H9 (cell line): ENCODE data around the gene SLX4IP. TPM values are rescaled to one million over a fixed set of nuclear protein-coding genes. Genes with fewer than 3 reads are reported as not detected.

Source experiments
- DNase-seq: peaks from one replicate; pipeline ENCODE4 v3.0.0-alpha.2; 2017
- H2AFZ ChIP-seq: one replicate; pipeline ENCODE4 v1.6.1; 2013; ENCODE audit warnings: mild to moderate bottlenecking, low read length, control low read depth, moderate library complexity
- H2AK5ac ChIP-seq: 2 replicates; pipeline ENCODE4 v1.6.1; 2013; ENCODE audit warnings: low read length, control low read depth, mixed read lengths; ENCODE audit not compliant: insufficient read length
- H2BK120ac ChIP-seq: one replicate; pipeline ENCODE4 v1.6.1; 2013; ENCODE audit warnings: low read depth, mild to moderate bottlenecking, low read length, control low read depth, inconsistent platforms; ENCODE audit not compliant: poor library complexity, severe bottlenecking
- H2BK12ac ChIP-seq: 2 replicates; pipeline ENCODE4 v1.6.1; 2013; ENCODE audit warnings: low read length, control low read depth, mixed read lengths, low read depth; ENCODE audit not compliant: insufficient read length
- H2BK15ac ChIP-seq: 2 replicates; pipeline ENCODE4 v1.6.1; 2013; ENCODE audit warnings: low read depth, low read length, control low read depth
- H2BK20ac ChIP-seq: one replicate; pipeline ENCODE4 v1.6.1; 2013; ENCODE audit warnings: low read depth, mild to moderate bottlenecking, low read length, control low read depth, inconsistent platforms; ENCODE audit not compliant: poor library complexity, severe bottlenecking
- H2BK5ac ChIP-seq: 2 replicates; pipeline ENCODE4 v1.6.1; 2013; ENCODE audit warnings: low read length, control low read depth, mixed read lengths; ENCODE audit not compliant: insufficient read length
- H3K14ac ChIP-seq: 2 replicates; pipeline ENCODE4 v1.6.1; 2013; ENCODE audit warnings: low read length, control low read depth; ENCODE audit not compliant: insufficient read depth
- H3K18ac ChIP-seq: 2 replicates; pipeline ENCODE4 v1.6.1; 2013; ENCODE audit warnings: low read depth, mild to moderate bottlenecking, mixed read lengths, low read length, control low read depth; ENCODE audit not compliant: insufficient read length
- H3K23ac ChIP-seq: 2 replicates; pipeline ENCODE4 v1.6.1; 2013; ENCODE audit warnings: low read length, control low read depth, mixed read lengths, low read depth; ENCODE audit not compliant: insufficient read length
- H3K23me2 ChIP-seq: 2 replicates; pipeline ENCODE4 v1.6.1; 2013; ENCODE audit warnings: low read depth, mild to moderate bottlenecking, mixed read lengths, low read length, control low read depth; ENCODE audit not compliant: insufficient read length, poor library complexity, severe bottlenecking
- H3K27ac ChIP-seq: 2 replicates; pipeline ENCODE4 v1.5.1; 2013; ENCODE audit warnings: low read length, control low read depth, mixed read lengths, low read depth; ENCODE audit not compliant: insufficient read length
- H3K27me3 ChIP-seq: 2 replicates; pipeline ENCODE4 v1.6.1; 2013; ENCODE audit warnings: low read length, control low read depth, inconsistent platforms; ENCODE audit not compliant: insufficient read depth
- H3K4ac ChIP-seq: 2 replicates; pipeline ENCODE4 v1.6.1; 2013; ENCODE audit warnings: low read depth, mild to moderate bottlenecking, control low read depth, inconsistent platforms, low read length, moderate library complexity
- H3K4me1 ChIP-seq: 2 replicates; pipeline ENCODE4 v1.6.1; 2013; ENCODE audit warnings: low read length, control low read depth, inconsistent platforms; ENCODE audit not compliant: insufficient read depth
- H3K4me2 ChIP-seq: 2 replicates; pipeline ENCODE4 v1.6.1; 2013; ENCODE audit warnings: low read length, control low read depth, mixed read lengths; ENCODE audit not compliant: insufficient read length, insufficient read depth
- H3K56ac ChIP-seq: 2 replicates; pipeline ENCODE4 v1.6.1; 2013; ENCODE audit warnings: low read depth, mild to moderate bottlenecking, mixed read lengths, low read length, control low read depth; ENCODE audit not compliant: insufficient read length
- H3K79me1 ChIP-seq: 2 replicates; pipeline ENCODE4 v1.6.1; 2013; ENCODE audit warnings: low read depth, mild to moderate bottlenecking, moderate library complexity, low read length, control low read depth, inconsistent platforms; ENCODE audit not compliant: insufficient read depth, poor library complexity, severe bottlenecking
- H3K79me2 ChIP-seq: 2 replicates; pipeline ENCODE4 v1.6.1; 2013; ENCODE audit warnings: low read length, control low read depth, inconsistent platforms; ENCODE audit not compliant: insufficient read depth
- H3K9ac ChIP-seq: 2 replicates; pipeline ENCODE4 v1.6.1; 2013; ENCODE audit warnings: low read length, control low read depth, mixed read lengths; ENCODE audit not compliant: insufficient read length; ENCODE audit errors: extremely low read depth
- H3K9me3 ChIP-seq: one replicate; pipeline ENCODE4 v1.6.1; 2013; ENCODE audit warnings: low read depth, low read length, inconsistent platforms; ENCODE audit not compliant: control insufficient read depth
- H3T11ph ChIP-seq: one replicate; pipeline ENCODE4 v1.6.1; 2013; ENCODE audit warnings: mild to moderate bottlenecking, low read length, control low read depth, inconsistent platforms
- H4K20me1 ChIP-seq: one replicate; pipeline ENCODE4 v1.6.1; 2013; ENCODE audit not compliant: control insufficient read depth, insufficient read length, insufficient read depth
- H4K5ac ChIP-seq: 2 replicates; pipeline ENCODE4 v1.6.1; 2013; ENCODE audit warnings: low read depth, mild to moderate bottlenecking, mixed read lengths, low read length, control low read depth; ENCODE audit not compliant: insufficient read length
- H4K8ac ChIP-seq: replicated peaks from 2 replicates; pipeline ENCODE4 v1.6.1; 2013; ENCODE audit warnings: low read length, control low read depth, mixed read lengths, low read depth; ENCODE audit not compliant: insufficient read length
- H4K91ac ChIP-seq: 2 replicates; pipeline ENCODE4 v1.6.1; 2013; ENCODE audit warnings: low read depth, mild to moderate bottlenecking, moderate library complexity, mixed read lengths, low read length, control low read depth; ENCODE audit not compliant: insufficient read length
- H3K27ac Mint-ChIP-seq, 3 experiments: 2 replicates in 2 of 3; 3 replicates in 1 of 3; pipeline ENCODE4 v1.8.0; 2020 to 2021; ENCODE audit warnings: mixed read lengths in 3 of 3, mild to moderate bottlenecking in 1 of 3, moderate library complexity in 1 of 3
- H3K27me3 Mint-ChIP-seq: 2 replicates; pipeline ENCODE4 v1.8.0; 2021; ENCODE audit warnings: low read depth, mild to moderate bottlenecking, moderate library complexity, mixed read lengths
- H3K36me3 Mint-ChIP-seq, 3 experiments: 2 replicates in 2 of 3; 3 replicates in 1 of 3; pipeline ENCODE4 v1.8.0; 2020 to 2021; ENCODE audit warnings: low read depth in 3 of 3, mixed read lengths in 3 of 3; ENCODE audit not compliant: insufficient read depth in 1 of 3
- H3K4me1 Mint-ChIP-seq, 2 experiments: 2 replicates each; pipeline ENCODE4 v1.8.0; 2020; ENCODE audit warnings: mixed read lengths in 2 of 2
- H3K4me3 Mint-ChIP-seq, 2 experiments: 2 replicates in 1 of 2; 3 replicates in 1 of 2; pipeline ENCODE4 v1.8.0; 2020 to 2021; ENCODE audit warnings: mild to moderate bottlenecking in 2 of 2, mixed read lengths in 2 of 2, moderate library complexity in 1 of 2
- H3K9me3 Mint-ChIP-seq, 2 experiments: 2 replicates in 1 of 2; 3 replicates in 1 of 2; pipeline ENCODE4 v1.8.0; 2020; ENCODE audit warnings: mild to moderate bottlenecking in 2 of 2, mixed read lengths in 2 of 2, moderate library complexity in 1 of 2
- WGBS: extraction: QIAGEN DNeasy Blood & Tissue Kit; methylation state at CpG from one replicate; pipeline ENCODE4 v1.1.7; 2013; ENCODE audit warnings: missing lambda C conversion rate, low lambda C conversion rate, mixed read lengths; ENCODE audit not compliant: insufficient read length; ENCODE audit errors: extremely low coverage; 5-methylcytosine and 5-hydroxymethylcytosine counted together
- total RNA-seq: library from RNA; stranded (reverse); gene quantifications from 2 replicates; pipeline ENCODE4 v1.2.1, GENCODE V29; 2021
- TF ChIP-seq, protein P1 (sequence below): fragments of 200-600 bp; sonication (generic); conservative IDR thresholded peaks from 3 replicates; pipeline ENCODE4 v1.8.0; 2021; ENCODE audit warnings: antibody characterized with exemption, mild to moderate bottlenecking

Gene SLX4IP
- total RNA-seq, 1 experiment from 2014 or later, result 7.9 TPM

DNA sequence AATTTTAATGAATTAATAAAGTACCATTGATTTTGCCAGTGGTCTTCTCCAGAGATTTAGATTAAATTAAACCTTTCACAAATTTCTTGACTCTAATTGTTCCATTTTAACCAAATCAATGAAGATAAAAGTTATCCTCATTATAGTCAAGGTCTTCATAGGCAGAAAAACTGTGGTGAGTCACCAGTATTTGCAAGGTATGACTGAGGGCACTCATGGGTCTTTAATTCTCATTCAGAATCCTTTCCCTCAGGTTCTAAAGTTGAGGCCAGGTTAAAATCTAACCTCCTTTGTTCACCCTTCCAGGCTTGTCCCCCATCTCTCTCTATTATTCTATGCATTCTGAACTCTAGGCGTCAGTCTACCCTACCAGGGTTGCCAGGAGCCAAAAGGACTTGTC, 144.8 kb downstream of the SLX4IP start:
- H3K36me3 Mint-ChIP-seq, result no peaks in the 10 kb centered on the region
- H3K4me1 Mint-ChIP-seq, result peaks cover 26 to 28% of the 10 kb centered on the region in 2 experiments
- no peak overlapping the region for H2AFZ ChIP-seq
- H3K79me1 ChIP-seq, result no peaks in the 10 kb centered on the region
- H3K56ac ChIP-seq, result no peak overlapping the region
- no peaks in the 10 kb centered on the region for H3K27me3 ChIP-seq
- H3K14ac ChIP-seq, result no peak overlapping the region
- H4K5ac ChIP-seq, result no peak overlapping the region
- H3K18ac ChIP-seq, result no peak overlapping the region
- no peaks in the 10 kb centered on the region for H3K27me3 Mint-ChIP-seq
- no peak overlapping the region for H3T11ph ChIP-seq
- H3K4me2 ChIP-seq, result no peak overlapping the region
- TF ChIP-seq, protein P1, sequence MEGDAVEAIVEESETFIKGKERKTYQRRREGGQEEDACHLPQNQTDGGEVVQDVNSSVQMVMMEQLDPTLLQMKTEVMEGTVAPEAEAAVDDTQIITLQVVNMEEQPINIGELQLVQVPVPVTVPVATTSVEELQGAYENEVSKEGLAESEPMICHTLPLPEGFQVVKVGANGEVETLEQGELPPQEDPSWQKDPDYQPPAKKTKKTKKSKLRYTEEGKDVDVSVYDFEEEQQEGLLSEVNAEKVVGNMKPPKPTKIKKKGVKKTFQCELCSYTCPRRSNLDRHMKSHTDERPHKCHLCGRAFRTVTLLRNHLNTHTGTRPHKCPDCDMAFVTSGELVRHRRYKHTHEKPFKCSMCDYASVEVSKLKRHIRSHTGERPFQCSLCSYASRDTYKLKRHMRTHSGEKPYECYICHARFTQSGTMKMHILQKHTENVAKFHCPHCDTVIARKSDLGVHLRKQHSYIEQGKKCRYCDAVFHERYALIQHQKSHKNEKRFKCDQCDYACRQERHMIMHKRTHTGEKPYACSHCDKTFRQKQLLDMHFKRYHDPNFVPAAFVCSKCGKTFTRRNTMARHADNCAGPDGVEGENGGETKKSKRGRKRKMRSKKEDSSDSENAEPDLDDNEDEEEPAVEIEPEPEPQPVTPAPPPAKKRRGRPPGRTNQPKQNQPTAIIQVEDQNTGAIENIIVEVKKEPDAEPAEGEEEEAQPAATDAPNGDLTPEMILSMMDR, result no peak
- no peak overlapping the region for H3K27ac ChIP-seq
- no peaks in the 10 kb centered on the region for H3K23me2 ChIP-seq
- no peaks in the 10 kb centered on the region for H3K9me3 ChIP-seq
- H2BK15ac ChIP-seq, result no peak overlapping the region
- H3K27ac Mint-ChIP-seq, result no peak overlapping the region
- no peak overlapping the region for H3K9ac ChIP-seq
- H4K8ac ChIP-seq, result no peak overlapping the region
- no peak overlapping the region for H2BK20ac ChIP-seq
- DNase-seq, result no peak
- 0 out of 2 replicates have a peak, but pooled peaks cover 1% of the 10 kb centered on the region for H3K4me1 ChIP-seq
- no peak overlapping the region for H3K4ac ChIP-seq
- no peaks in the 10 kb centered on the region for H3K9me3 Mint-ChIP-seq
- H2AK5ac ChIP-seq, result no peak overlapping the region
- no peak overlapping the region for H3K23ac ChIP-seq
- H4K20me1 ChIP-seq, result no peaks in the 10 kb centered on the region
- H4K91ac ChIP-seq, result no peak overlapping the region
- no CpG with 5 or more reads among the region's 1 CpG for WGBS
- H2BK120ac ChIP-seq, result no peak overlapping the region
- H2BK12ac ChIP-seq, result no peak overlapping the region
- H3K79me2 ChIP-seq, result no peaks in the 10 kb centered on the region
- H2BK5ac ChIP-seq, result no peak overlapping the region
- H3K4me3 Mint-ChIP-seq, result no peak overlapping the region
